DND-41 (cell line): ENCODE measurements around the gene NTN4.

Experiments used
- EZH2 ChIP-seq: IDR thresholded peaks from 3 replicates; pipeline ENCODE4 v1.6.1; 2012; ENCODE audit warnings: borderline replicate concordance, low read depth, mild to moderate bottlenecking, moderate library complexity, low read length, inconsistent platforms; ENCODE audit not compliant: severe bottlenecking
- TF ChIP-seq, protein P1 (sequence below): IDR thresholded peaks from 2 replicates; pipeline ENCODE4 v1.5.1; 2012; ENCODE audit warnings: borderline replicate concordance, low read length, moderate library complexity, mild to moderate bottlenecking; ENCODE audit not compliant: poor library complexity, severe bottlenecking; ENCODE audit errors: extremely low read depth

DNA sequence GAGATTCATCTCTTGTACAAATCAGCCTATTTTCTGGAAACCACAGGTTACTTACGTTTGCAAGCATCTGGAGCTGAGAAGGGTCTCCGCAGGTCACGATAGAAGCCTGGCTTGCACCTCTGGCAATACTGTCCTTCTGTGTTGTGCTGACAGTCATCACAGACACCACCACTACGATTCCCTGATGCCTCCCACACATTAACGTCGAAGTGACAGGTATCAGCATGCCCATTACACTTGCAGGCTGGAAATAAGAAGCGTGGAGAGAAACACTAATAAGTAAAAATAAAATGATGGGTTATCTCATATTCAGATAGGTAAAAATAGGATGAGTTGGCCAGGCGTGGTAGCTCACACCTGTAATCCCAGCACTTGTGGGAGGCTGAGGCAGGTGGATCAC is 80.2 kb downstream of the NTN4 start:
- TF ChIP-seq EZH2 = no peak
- TF ChIP-seq, protein P1, sequence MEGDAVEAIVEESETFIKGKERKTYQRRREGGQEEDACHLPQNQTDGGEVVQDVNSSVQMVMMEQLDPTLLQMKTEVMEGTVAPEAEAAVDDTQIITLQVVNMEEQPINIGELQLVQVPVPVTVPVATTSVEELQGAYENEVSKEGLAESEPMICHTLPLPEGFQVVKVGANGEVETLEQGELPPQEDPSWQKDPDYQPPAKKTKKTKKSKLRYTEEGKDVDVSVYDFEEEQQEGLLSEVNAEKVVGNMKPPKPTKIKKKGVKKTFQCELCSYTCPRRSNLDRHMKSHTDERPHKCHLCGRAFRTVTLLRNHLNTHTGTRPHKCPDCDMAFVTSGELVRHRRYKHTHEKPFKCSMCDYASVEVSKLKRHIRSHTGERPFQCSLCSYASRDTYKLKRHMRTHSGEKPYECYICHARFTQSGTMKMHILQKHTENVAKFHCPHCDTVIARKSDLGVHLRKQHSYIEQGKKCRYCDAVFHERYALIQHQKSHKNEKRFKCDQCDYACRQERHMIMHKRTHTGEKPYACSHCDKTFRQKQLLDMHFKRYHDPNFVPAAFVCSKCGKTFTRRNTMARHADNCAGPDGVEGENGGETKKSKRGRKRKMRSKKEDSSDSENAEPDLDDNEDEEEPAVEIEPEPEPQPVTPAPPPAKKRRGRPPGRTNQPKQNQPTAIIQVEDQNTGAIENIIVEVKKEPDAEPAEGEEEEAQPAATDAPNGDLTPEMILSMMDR = no peak
